Measurements from ENCODE around the gene ASB18.

Gene ASB18

GRCh38 chr2:236162882-236163470 is 101.2 kb downstream of the ASB18 start:
- Histone ChIP-seq H3F3A (ENCODE audit: control insufficient read depth, insufficient read depth) (no peaks in the 10 kb centered on the region), H3K27ac (ENCODE audit: low read depth, low read length) (no peak overlapping the region), H3K4me2 (ENCODE audit: low read length) (no peak overlapping the region), H4K20me1 (ENCODE audit: control insufficient read depth, insufficient read depth, low read depth, low read length) (no peaks in the 10 kb centered on the region), H3K27me3 (ENCODE audit: control insufficient read depth, low read length) (no peaks in the 10 kb centered on the region), H3K4me1 (ENCODE audit: control insufficient read depth, low read length) (no peaks in the 10 kb centered on the region), H3K79me2 (ENCODE audit: control insufficient read depth, low read length) (no peaks in the 10 kb centered on the region), H3K9me3 (ENCODE audit: control insufficient read depth, insufficient read depth, low read length) (no peaks in the 10 kb centered on the region; the same call in 1 of the 2 replicates), H3K9me2 (replicated peaks; ENCODE audit: control insufficient read depth, low read length) (no peaks in the 10 kb centered on the region), H3K36me3 (ENCODE audit: control insufficient read depth, low read length) (no peaks in the 10 kb centered on the region), H3K4me3 (ENCODE audit: low read length) (no peak overlapping the region)
- TF ChIP-seq, protein P1, sequence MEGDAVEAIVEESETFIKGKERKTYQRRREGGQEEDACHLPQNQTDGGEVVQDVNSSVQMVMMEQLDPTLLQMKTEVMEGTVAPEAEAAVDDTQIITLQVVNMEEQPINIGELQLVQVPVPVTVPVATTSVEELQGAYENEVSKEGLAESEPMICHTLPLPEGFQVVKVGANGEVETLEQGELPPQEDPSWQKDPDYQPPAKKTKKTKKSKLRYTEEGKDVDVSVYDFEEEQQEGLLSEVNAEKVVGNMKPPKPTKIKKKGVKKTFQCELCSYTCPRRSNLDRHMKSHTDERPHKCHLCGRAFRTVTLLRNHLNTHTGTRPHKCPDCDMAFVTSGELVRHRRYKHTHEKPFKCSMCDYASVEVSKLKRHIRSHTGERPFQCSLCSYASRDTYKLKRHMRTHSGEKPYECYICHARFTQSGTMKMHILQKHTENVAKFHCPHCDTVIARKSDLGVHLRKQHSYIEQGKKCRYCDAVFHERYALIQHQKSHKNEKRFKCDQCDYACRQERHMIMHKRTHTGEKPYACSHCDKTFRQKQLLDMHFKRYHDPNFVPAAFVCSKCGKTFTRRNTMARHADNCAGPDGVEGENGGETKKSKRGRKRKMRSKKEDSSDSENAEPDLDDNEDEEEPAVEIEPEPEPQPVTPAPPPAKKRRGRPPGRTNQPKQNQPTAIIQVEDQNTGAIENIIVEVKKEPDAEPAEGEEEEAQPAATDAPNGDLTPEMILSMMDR (IDR thresholded peaks at IDR 0.05; ENCODE audit: low read depth, low read length, poor library complexity, severe bottlenecking) = no peak
- no peak for TF ChIP-seq EZH2phosphoT487 (IDR thresholded peaks at IDR 0.05; ENCODE audit: borderline replicate concordance, low read length)

GRCh38 chr2:236162031-236162845 is 102.0 kb downstream of the ASB18 start:
- H3K4me3 ChIP-seq (ENCODE audit: low read length) = no peak overlapping the region
- H3K27me3 ChIP-seq (ENCODE audit: control insufficient read depth, low read length) = no peaks in the 10 kb centered on the region
- no peaks in the 10 kb centered on the region for H3K4me1 ChIP-seq (ENCODE audit: control insufficient read depth, low read length)
- H3K4me2 ChIP-seq (ENCODE audit: low read length) = no peak overlapping the region
- TF ChIP-seq EZH2phosphoT487 (IDR thresholded peaks at IDR 0.05; ENCODE audit: borderline replicate concordance, low read length) = no peak
- TF ChIP-seq, protein P1 (IDR thresholded peaks at IDR 0.05; ENCODE audit: low read depth, low read length, poor library complexity, severe bottlenecking) = no peak
- no peaks in the 10 kb centered on the region for H3F3A ChIP-seq (ENCODE audit: control insufficient read depth, insufficient read depth)
- H3K36me3 ChIP-seq (ENCODE audit: control insufficient read depth, low read length) = no peaks in the 10 kb centered on the region
- no peak overlapping the region for H3K27ac ChIP-seq (ENCODE audit: low read depth, low read length)
- no peaks in the 10 kb centered on the region for H3K9me2 ChIP-seq (replicated peaks; ENCODE audit: control insufficient read depth, low read length)
- no peaks in the 10 kb centered on the region for H4K20me1 ChIP-seq (ENCODE audit: control insufficient read depth, insufficient read depth, low read depth, low read length)
- H3K9me3 ChIP-seq (ENCODE audit: control insufficient read depth, insufficient read depth, low read length) = no peaks in the 10 kb centered on the region; the same call in 1 of the 2 replicates
- no peaks in the 10 kb centered on the region for H3K79me2 ChIP-seq (ENCODE audit: control insufficient read depth, low read length)

DNA sequence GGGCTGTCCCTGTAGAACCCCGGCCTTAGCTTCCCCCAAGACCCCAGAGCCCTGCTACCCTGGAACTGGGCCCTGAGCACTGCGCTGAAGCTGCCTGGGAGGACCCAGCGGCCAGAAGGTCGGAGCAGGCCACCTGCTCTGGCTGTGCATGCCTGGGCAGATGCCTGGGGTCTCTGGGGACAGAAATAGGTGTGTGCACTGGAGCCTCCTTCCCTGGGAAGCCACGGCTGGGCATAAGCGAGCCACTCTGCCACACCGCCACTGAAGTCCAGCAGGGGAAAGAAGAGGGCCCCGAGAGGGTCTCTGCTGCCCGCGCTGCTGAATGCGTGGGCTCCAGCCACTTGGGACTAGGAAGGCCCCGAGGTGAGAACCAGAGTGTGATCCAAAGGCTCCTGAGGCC is 102.7 kb downstream of the ASB18 start:
- no peaks in the 10 kb centered on the region for H3F3A ChIP-seq (ENCODE audit: control insufficient read depth, insufficient read depth)
- no peaks in the 10 kb centered on the region for H3K27me3 ChIP-seq (ENCODE audit: control insufficient read depth, low read length)
- no peaks in the 10 kb centered on the region for H3K9me3 ChIP-seq (ENCODE audit: control insufficient read depth, insufficient read depth, low read length)
- H3K9me2 ChIP-seq (replicated peaks; ENCODE audit: control insufficient read depth, low read length) = no peaks in the 10 kb centered on the region
- no peak overlapping the region for H3K27ac ChIP-seq (ENCODE audit: low read depth, low read length)
- TF ChIP-seq EZH2phosphoT487 (IDR thresholded peaks at IDR 0.05; ENCODE audit: borderline replicate concordance, low read length) = no peak
- H3K4me1 ChIP-seq (ENCODE audit: control insufficient read depth, low read length) = no peaks in the 10 kb centered on the region
- no peak overlapping the region for H3K4me2 ChIP-seq (ENCODE audit: low read length)
- no peaks in the 10 kb centered on the region for H4K20me1 ChIP-seq (ENCODE audit: control insufficient read depth, insufficient read depth, low read depth, low read length)
- H3K36me3 ChIP-seq (ENCODE audit: control insufficient read depth, low read length) = no peaks in the 10 kb centered on the region
- H3K4me3 ChIP-seq (ENCODE audit: low read length) = no peak overlapping the region
- H3K79me2 ChIP-seq (ENCODE audit: control insufficient read depth, low read length) = no peaks in the 10 kb centered on the region

- no peaks in the 10 kb centered on the region for H3F3A ChIP-seq (ENCODE audit: control insufficient read depth, insufficient read depth)
- no peak overlapping the region for H3K4me2 ChIP-seq (ENCODE audit: low read length)
- H3K4me1 ChIP-seq (ENCODE audit: control insufficient read depth, low read length) = no peaks in the 10 kb centered on the region
- H3K9me2 ChIP-seq (replicated peaks; ENCODE audit: control insufficient read depth, low read length) = no peaks in the 10 kb centered on the region
- no peaks in the 10 kb centered on the region for H3K9me3 ChIP-seq (ENCODE audit: control insufficient read depth, insufficient read depth, low read length)
- no peaks in the 10 kb centered on the region for H4K20me1 ChIP-seq (ENCODE audit: control insufficient read depth, insufficient read depth, low read depth, low read length)
- no peaks in the 10 kb centered on the region for H3K79me2 ChIP-seq (ENCODE audit: control insufficient read depth, low read length)
- H3K27me3 ChIP-seq (ENCODE audit: control insufficient read depth, low read length) = no peaks in the 10 kb centered on the region
- no peak for TF ChIP-seq EZH2phosphoT487 (IDR thresholded peaks at IDR 0.05; ENCODE audit: borderline replicate concordance, low read length)
- no peak overlapping the region for H3K27ac ChIP-seq (ENCODE audit: low read depth, low read length)
- no peaks in the 10 kb centered on the region for H3K36me3 ChIP-seq (ENCODE audit: control insufficient read depth, low read length)
- no peak overlapping the region for H3K4me3 ChIP-seq (ENCODE audit: low read length)
Observed at GRCh38 chr2:236161082-236161462, 103.1 kb downstream of the ASB18 start.
